Measurements from ENCODE around the gene GATB.
A peak's percentile ranks its signal among the peaks of the same experiment; 100 is the strongest.

The GATB gene, protein sequence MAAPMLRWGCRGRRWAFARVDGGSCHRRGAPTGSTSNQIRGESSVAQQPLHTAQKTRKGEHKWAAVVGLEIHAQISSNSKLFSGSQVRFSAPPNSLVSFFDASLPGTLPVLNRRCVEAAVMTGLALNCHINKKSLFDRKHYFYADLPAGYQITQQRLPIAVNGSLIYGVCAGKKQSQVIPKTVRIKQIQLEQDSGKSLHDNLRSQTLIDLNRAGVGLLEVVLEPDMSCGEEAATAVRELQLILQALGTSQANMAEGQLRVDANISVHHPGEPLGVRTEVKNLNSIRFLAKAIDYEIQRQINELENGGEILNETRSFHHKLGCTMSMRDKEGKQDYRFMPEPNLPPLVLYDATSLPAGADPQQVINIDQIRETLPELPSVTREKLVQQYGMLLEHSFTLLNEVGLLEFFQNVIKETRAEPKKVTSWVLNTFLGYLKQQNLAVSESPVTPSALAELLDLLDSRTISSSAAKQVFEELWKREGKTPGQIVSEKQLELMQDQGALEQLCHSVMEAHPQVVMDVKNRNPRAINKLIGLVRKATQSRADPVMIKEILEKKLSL

DNA sequence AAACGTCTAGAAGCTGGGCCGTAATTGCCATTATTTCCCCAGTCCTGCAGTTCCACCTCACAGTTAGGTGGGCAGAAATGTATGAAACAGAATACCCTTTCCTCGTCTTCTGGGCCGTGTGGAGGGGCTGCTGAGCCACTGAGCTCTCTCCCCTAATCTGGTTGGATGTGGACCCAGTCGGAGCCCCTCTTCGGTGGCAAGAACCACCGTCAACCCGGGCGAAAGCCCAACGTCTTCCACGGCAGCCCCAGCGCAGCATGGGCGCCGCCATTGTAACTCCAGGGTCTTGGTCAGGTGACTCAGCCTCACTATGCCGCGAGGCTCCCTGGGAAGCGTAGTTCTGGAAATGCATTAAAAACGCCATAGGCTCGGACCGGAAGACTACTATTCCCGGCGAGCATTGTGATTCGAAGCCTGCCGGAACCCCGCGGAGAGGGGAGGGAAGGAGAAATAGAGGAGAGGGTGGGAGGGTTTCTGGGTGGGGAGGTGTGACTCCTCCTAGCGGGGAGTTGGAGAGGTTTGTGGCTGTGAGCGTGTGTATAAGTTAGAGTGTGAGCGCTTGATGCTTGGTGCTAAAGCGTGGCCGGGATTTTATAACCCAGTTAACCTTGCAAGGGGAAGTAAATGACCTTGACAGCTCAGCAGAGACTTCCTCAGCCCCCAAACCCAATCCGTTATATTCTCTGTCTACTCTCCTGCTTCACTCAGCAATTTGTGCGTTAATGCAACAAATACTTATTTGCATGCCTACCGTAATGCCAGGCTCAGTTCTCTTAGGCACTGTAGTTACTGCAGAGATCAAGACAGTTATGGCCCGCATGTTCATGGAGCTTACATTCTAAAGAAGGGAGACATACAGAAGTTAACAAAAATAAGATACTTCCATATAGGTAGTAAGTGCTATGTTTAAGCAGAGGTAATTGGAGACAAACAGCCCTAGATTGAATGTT lies at the start of gene GATB:
Gene GATB, minus strand, starts transcription at position 296 of the 950 bp plus-strand sequence. Its CDS starts 25 bp downstream, at position 271.
- peak; percentile 99 for DNase-seq (ENCODE audit: low read depth, low spot score)

DNA sequence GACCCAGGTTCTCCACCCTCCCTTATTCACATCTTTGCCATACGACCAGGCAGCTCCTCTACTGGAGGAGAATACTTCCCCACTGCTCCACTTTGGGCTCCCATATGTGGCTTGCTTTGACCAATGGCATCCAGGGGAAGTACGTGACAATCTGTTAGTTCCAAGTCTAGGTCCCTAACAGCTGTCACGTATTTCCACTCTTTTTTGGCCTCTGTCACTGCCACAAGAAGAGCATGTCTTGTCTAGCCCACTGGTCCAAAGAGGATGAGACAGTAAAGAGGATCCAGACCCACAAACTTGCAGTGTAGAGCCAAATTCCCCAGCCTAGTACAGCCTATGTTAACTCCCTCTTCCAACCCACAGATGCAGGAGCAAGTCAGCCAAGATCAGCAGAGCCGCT lies 49.7 kb upstream of the GATB start:
- no peak for DNase-seq (ENCODE audit: low read depth, low spot score)

DNA sequence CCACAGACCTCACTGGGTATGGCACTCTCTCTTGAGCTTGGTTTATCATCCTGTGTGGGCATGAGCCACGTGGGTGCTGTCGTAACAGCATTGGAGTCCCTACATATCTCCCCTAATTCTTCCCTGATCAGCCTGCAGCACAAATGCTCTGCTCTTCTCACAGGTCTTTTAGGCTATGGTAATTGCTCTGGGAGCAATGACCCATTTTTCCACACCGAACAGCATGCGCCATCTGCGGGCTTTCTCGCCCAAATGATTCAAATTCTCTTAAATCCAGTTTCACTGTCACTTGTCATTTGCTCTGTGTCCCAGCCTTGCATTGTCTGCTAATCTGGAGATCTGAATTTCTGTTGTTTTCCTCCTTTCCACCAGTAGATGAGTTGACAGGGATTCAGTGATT lies 48.9 kb upstream of the GATB start:
- DNase-seq (ENCODE audit: low read depth, low spot score), result no peak

DNA sequence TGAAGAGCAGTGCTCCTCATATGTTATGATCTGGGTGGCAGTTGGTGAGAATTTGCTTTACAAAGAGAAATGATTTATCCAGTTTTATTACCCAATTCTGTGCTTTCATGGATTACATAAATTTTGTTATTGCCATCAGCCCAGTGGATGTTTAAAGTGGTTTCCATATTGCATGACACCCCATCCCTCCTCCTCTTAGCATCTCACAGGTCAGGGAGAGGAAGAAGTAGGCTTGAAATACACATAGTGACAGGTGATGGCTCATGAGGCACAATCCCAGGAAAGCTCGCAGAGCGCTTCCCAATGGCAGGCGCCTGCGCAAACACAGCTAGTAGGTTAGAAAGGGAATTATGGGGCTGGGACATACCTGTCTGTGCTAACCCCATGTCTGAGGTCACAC lies 47.7 kb upstream of the GATB start:
- no peak for DNase-seq (ENCODE audit: low read depth, low spot score)

DNA sequence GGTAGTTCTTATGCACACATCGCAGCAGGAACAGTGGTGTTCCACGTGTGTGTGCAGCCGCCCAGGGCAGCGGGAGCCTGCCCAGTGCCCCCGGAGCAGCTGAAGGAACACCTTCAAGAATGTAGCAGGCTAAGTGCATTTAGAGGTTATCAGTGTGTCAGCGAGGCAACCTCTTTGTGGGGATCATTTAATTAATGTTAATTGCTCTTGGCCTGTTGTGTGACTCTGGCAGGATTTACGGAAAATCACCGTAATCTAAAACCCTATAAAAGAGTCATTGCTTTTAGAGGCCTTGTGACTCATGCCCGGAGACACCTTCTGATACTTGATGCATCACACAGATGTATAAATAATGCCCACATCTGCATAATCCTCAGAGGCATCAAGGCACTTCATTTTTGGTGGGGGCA lies 47.3 kb upstream of the GATB start:
- DNase-seq (ENCODE audit: low read depth, low spot score), result peak; percentile 61

DNA sequence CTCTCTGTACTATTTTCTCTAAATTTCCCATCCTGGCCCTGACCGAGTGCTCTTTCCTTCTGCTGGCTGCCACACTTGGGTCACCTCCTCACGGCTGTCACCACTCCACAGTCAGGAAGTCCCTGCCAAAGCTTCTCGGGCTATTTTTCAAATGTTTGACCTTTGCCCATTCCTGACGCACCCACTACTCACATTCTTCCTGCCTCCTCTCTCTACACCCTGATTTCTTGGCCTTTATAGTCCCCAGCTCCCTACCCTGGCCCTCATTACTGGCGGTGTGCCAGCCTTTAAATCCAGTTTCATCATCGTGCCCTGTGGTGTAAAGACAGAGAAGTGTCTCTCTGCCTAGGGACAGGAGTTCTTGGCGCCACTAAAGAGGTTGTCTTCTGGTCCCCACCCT lies 46.4 kb upstream of the GATB start:
- DNase-seq (ENCODE audit: low read depth, low spot score), result no peak

DNA sequence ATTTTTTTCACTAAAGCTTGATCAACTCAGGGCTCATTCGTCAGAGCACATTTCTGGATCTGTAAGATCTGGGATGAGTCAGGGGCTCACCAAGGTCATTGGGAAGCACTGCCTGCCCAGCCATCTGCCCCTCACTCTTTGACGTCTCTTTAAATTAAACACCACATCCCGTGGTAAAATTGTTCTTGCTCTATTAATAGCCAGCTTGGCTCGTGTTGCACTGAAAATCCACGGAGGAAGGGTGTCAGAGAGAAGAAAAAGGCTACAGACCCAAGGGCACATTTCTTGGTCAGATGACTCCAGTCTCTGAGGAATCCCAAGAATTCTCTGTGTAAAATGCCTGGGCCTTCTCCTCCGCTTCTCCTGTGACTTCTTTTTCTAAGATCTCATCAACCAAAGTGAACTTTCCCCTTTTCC lies 45.7 kb upstream of the GATB start:
- DNase-seq (ENCODE audit: low read depth, low spot score), result peak; percentile 85

DNA sequence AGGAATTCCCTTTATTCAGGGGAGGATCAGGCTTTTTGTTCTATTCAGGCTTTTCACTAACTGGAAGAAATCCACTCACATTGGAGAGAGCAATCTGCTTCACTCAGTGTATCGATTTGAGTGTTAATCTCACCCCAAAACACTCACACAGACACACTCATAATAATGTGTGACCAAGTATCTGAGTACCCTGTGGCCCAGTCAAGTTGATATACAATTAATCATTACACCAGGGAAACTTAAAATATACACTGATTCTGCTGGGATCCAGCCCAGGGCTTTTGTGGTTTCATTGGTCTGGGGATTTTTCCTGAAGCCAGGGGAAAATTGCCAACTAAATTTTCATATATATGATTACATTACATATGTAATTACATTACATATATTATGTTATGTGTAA lies 44.0 kb upstream of the GATB start:
- DNase-seq (ENCODE audit: low read depth, low spot score), result peak; percentile 52

DNA sequence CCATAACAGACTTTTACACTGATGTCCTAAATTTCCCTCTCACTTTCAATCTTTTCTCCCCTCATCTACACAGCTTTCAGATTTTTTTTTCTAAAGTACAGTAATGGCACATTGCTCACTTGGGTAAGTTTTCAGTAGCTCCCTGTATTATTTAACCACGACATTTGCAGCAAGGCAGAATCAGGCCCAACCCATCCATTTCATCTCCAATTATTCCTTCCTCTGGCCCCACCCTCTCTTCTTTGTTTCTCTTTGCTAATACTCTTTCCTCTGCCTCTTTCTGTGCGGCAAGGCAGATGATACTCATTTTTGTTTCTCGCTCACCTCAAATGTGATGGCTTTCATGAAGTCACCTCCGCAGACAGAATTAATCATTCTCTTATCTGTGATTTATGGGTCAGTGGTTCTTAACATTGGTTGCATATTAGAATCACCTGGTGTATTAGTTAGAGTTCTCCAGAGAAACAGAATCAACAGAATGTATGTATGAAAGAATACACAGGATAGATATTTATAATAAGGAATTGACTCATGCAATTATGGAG lies 43.4 kb upstream of the GATB start:
- no peak for DNase-seq (ENCODE audit: low read depth, low spot score)

DNA sequence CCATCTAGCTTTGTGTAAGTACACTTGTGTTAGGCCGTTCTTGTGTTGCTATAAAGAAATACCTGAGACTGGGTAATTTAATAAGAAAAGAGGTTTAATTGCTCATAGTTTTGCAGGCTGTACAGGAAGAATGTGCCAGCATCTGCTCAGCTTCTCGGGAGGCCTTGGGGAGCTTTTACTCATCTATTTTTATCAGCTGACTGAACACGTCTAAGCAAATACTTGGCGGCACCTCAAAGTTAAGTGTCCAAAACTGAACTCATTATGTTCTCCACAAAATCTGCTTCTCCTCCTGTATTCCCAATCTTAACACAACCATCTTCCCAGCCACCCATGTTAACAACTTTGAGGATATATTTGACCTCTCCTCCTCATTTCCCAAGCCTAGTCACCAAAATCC lies 42.4 kb upstream of the GATB start:
- no peak for DNase-seq (ENCODE audit: low read depth, low spot score)

DNA sequence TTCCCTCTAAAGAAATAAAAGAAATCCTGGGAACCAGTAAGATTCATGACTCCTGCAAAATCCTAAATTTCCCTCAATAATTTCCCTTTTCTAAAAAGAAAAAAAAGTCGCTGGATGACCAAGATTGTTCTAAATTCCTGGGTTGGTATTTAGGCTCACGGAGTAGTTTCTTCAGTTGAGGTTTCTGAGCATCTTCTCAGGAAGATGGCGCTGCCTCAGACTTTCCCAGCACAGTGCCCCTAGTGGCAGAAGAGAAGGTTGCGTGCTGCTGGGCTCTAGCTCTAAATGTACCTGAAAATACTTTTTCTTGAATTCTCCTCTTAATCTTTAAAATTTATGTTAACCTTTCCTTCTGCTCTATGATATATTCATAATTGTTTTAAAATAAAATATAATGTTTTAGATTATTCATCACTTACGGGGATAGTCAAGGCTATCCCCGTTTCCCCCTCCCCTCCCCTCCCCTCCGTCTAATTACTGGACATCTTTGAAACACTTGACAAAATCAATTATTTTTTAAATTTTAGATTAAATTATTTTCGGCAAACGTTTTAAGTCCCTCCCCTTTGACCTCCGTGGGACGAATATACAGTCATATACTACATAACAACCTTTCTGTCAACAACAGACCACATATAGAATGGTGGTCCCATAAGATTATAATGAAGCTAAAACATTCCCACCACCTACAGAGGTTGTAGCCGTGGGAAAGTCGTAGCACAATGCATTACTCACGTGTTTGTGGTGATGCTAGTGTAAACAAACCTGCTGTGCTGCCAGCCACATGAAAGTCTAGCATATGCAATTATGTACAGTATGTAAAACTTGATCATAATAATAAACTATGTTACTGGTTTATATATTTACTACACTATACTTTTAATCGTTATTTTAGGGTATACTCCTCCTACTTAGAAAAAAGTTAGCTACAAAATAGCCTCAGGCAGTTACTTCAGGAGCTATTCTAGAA lies 41.0 kb upstream of the GATB start:
- peak; percentile 81 for DNase-seq (ENCODE audit: low read depth, low spot score)

DNA sequence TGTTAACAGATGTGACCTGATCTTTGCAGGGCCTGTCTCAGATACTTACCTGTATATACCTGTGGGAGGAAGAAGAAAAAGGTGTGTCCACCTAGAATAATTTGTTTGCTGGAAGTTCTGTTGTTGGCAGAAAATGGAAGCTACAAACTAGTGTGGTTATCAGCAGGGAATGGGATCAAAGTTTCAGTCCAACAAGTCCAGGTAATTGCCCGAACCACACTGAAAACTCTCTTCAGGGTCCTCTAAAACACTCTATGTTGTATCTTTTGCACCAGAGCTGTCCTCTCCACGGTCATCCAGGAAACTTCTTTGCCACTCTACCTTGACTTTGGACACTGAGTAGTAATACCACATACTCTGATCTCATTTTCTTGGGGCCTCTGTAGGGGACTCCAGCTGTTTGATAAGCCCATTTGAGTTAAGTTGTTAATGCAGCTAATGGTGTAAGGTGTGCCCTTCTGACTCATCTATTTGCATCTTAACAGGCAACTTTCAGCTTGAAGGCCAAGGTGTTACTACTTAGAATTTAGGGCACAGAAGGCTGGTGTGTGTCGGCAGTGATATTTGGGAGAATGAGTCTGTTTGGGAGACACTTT lies 38.7 kb upstream of the GATB start:
- no peak for DNase-seq (ENCODE audit: low read depth, low spot score)

DNA sequence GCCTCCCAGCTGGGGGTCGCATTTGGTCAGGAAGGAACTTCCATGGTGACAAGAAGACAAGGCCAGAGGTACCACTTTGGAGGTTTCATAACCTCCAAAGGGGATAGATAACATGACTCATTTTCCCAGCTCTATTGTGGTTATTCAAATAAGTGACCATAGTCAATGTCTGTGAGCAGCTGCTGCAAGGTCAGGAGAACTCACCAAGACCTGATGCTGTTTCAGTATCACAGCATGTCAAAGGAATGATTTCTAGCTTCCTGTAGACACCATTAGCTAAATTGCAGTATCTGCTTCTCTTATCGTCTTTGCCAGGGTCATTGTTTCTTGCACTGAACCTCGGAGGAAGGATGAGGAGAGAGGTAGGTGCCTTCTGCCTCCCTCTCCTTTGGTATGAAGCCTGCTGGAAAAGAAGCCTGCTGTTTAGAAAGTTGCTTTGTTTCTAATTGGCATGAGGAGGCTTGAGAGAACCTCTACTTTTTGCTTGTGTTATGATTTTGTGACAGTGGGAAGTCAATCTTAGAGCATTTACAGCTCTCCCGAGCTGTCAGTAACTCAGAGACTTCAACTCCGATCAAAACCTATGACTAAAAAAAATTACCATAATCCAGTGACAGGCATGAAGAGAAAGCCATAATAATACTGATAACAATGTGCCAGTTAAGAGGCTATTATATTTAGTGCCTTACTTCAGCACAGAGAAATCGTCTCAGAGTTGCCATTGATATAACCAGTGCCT lies 38.0 kb upstream of the GATB start:
- DNase-seq (ENCODE audit: low read depth, low spot score), result no peak

DNA sequence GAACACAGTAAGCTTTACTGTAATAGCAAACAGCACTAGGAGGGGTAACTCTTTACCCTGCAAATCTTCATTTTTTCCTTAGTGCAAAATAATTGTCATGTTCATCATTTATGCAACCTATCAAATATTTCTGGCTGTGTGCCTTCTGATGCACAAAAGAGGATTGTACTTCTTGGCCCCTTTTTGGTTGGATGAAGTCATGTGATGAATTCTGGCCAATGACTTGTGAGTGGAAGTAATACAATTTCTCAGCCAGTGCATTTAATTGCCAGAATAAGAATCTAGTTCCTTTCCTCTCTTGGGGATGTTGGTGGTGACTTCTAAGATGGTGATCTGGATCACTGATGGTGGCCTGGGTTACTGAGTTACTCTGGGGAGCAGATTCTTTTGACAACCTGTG lies 37.0 kb upstream of the GATB start:
- no peak for DNase-seq (ENCODE audit: low read depth, low spot score)

DNA sequence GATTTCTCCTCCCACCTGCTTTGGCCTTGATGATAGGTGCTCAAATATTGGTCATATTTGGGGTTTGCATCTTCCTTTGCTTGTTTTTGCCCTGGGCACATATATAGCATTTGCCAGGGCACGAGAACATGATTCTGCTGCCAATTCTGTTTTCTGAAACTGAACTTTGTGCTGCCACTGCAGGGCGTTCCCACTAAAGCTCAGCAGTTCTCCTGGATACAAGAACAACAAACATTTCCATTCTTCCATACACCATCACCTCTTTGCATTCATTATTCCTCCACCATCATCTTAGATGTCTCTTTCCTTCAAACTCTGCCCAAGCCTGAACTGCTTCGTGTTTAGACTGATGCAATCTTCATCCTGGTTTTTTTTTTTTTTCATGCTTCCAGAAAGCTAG lies 36.3 kb upstream of the GATB start:
- no peak for DNase-seq (ENCODE audit: low read depth, low spot score)

DNA sequence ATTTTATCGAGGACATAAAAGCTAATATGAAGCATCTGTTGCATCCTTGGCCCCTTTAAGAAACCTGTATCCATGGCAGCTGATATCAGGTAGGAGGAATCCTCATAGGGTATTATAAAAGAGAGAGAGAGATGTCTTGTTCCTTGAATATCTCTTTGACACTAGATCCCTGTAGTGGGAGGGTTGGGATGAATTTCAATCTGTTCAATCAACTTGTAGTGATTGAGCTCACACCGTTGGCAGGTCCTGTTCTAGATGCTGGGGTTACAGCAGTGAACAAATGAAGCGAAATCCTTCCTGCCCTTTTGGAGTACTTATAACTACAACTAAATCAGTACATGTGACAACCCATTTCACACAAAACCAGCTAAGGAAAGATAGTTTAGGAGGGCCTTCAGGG lies 35.3 kb upstream of the GATB start:
- no peak for DNase-seq (ENCODE audit: low read depth, low spot score)

DNA sequence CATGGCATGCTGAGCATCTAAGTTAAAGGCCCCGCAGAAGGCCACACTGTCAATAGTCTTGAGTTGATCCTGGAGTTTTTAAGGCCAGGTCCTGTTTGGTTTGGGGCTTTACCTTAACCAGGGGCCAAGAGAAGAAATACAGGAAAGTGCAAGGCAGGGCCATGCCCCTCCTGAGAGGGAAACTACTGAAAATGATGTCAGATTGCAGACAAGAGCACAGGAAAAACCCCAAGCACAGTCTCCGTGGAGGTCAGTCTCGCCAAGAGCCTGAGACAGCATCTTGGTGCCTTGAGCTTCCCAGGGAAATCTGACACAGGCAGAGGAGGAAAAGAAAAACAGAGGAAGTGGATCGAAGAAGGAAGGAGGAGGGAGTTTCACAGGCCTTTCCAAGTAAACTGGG lies 32.2 kb upstream of the GATB start:
- no peak for DNase-seq (ENCODE audit: low read depth, low spot score)

DNA sequence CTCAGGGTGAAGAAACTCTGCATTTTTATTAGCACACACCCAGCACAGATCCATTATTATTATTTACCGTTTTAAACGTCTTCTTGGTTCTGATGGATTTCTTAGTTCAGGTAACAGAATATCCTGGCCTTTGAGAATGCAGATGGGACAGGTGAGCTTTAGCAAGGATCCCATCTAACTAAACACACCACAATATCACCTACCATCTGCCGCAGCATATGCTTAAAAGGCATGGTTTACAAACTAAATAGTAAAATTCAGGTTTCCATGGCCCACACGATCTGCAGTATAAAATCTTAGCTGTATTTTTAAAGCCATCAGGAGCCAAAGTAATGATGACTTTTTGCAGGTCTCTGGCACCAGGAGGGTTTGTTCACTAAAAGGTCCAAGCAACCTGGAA lies 31.7 kb upstream of the GATB start:
- no peak for DNase-seq (ENCODE audit: low read depth, low spot score)

DNA sequence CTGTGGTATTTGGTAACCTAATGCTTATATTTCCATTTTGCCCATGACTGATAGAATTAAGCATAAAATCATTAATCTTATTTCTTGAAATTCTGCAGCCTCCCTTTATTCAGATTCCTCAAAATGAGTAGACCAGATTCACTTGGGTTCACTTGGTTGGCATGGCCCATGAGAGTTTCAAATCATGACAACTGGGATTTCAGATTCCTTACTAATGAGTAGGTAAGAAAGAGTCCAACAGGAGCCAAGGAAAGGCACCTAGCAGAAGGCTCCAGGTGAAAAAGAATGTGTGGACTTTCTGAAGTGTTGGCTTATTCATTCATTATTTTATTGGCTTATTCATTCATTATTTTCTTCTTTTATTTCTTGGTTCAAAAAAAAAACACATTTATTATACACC lies 27.2 kb upstream of the GATB start:
- no peak for DNase-seq (ENCODE audit: low read depth, low spot score)

DNA sequence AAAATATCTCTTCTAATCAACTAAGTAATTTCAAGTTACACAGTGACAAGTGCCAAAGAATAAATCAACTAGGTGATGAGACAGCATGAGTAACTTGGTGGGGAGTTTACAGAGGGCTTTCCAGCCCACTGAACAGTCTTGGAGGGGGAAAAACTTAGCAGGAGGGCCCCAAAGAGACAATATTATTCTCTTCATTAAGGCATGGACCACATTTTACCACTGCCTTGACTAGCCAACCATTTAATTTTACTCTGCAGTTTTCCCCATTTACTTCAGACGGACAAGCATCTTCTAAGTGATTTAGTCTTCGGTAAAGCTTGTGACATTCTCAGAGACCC lies 25.3 kb upstream of the GATB start:
- no peak for DNase-seq (ENCODE audit: low read depth, low spot score)
